Hematopoietic multipotent progenitor cell treated with erythropoietin and hydrocortisone succinate and interleukin-3 and kit ligand, for 4 days (in vitro differentiated cells): ENCODE measurements around the gene SCNN1A.

Experiments
- DNase-seq: peaks from one replicate; pipeline ENCODE4 v3.0.0-alpha.2; 2015

SCNN1A gene

GRCh38 chr12:6330999-6331714 lies 44.2 kb downstream of the SCNN1A start:
- DNase-seq: no peak

- DNase-seq: no peak
Measured at GRCh38 chr12:6330192-6330591, 45.2 kb downstream of the SCNN1A start.

GRCh38 chr12:6329703-6330064 lies 45.7 kb downstream of the SCNN1A start:
- DNase-seq: no peak

- no peak for DNase-seq
Measured at GRCh38 chr12:6328945-6329702, 46.2 kb downstream of the SCNN1A start.

GRCh38 chr12:6328045-6328779 lies 47.2 kb downstream of the SCNN1A start:
- DNase-seq: no peak

GRCh38 chr12:6327229-6328041 lies 47.9 kb downstream of the SCNN1A start:
- no peak for DNase-seq

GRCh38 chr12:6326316-6327228 lies 48.8 kb downstream of the SCNN1A start:
- peak; percentile 85 for DNase-seq

GRCh38 chr12:6324936-6325750 lies 50.2 kb downstream of the SCNN1A start:
- peak; percentile 65 for DNase-seq

GRCh38 chr12:6323995-6324711 lies 51.2 kb downstream of the SCNN1A start:
- DNase-seq: no peak

GRCh38 chr12:6323340-6323994 lies 51.9 kb downstream of the SCNN1A start:
- peak; percentile 89 for DNase-seq

GRCh38 chr12:6322969-6323339 lies 52.4 kb downstream of the SCNN1A start:
- no peak for DNase-seq

GRCh38 chr12:6322352-6322751 lies 53.0 kb downstream of the SCNN1A start:
- DNase-seq: no peak

- no peak for DNase-seq
Measured at GRCh38 chr12:6321905-6322304, 53.5 kb downstream of the SCNN1A start.

GRCh38 chr12:6319446-6319845 lies 55.9 kb downstream of the SCNN1A start:
- no peak for DNase-seq

GRCh38 chr12:6318440-6318879 lies 56.9 kb downstream of the SCNN1A start:
- DNase-seq: no peak

GRCh38 chr12:6317693-6318439 lies 57.5 kb downstream of the SCNN1A start:
- no peak for DNase-seq

GRCh38 chr12:6316921-6317692 lies 58.3 kb downstream of the SCNN1A start:
- DNase-seq: peak; percentile 87
